Neuron (in vitro differentiated cells): ENCODE measurements around the gene PNCK.
"Not testable (repeated sequence)": the region's sequence is repeated elsewhere in the genome, so short reads cannot be mapped to it uniquely, and the experiment has no call there.

Experiments
- H2AFZ ChIP-seq: one replicate; pipeline ENCODE4 v1.6.1; 2013; ENCODE audit warnings: low read depth, mild to moderate bottlenecking, inconsistent platforms, low read length, moderate library complexity
- H3K27me3 ChIP-seq: one replicate; pipeline ENCODE4 v1.6.1; 2013; ENCODE audit warnings: low read length; ENCODE audit not compliant: insufficient read depth
- H3K36me3 ChIP-seq: one replicate; pipeline ENCODE4 v1.6.1; 2013; ENCODE audit warnings: low read length; ENCODE audit not compliant: insufficient read depth
- H3K4me1 ChIP-seq: one replicate; pipeline ENCODE4 v1.6.1; 2013; ENCODE audit warnings: low read length; ENCODE audit not compliant: insufficient read depth
- H3K4me3 ChIP-seq: 2 replicates; pipeline ENCODE4 v1.5.1; 2013; ENCODE audit warnings: mild to moderate bottlenecking, low read length, moderate library complexity
- H3K9me3 ChIP-seq: one replicate; pipeline ENCODE4 v1.6.1; 2013; ENCODE audit warnings: low read length

Gene PNCK

GRCh38 chrX:153694687-153695270 lies 21.2 kb upstream of the PNCK start:
- Histone ChIP-seq H3K4me3 (no peak overlapping the region), H3K27me3 (peaks cover 5% of the 10 kb centered on the region), H2AFZ (no peak overlapping the region), H3K4me1 (peaks cover 20% of the 10 kb centered on the region), H3K36me3 (peaks cover 23% of the 10 kb centered on the region), H3K9me3 (no peaks in the 10 kb centered on the region)

DNA sequence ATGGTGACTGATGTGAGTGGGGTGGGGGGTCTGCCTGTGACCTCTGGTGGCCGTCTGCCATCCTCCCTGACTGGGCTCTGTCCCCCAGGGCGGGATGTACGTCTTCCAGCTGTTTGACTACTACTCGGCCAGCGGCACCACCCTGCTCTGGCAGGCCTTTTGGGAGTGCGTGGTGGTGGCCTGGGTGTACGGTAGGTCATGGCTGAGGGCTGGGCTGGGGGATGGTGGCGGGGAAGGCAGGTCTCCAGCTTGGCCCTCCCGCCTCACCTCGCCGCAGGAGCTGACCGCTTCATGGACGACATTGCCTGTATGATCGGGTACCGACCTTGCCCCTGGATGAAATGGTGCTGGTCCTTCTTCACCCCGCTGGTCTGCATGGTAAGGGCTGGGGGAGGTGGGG lies 20.6 kb upstream of the PNCK start:
- H3K27me3 ChIP-seq, H3K4me3 ChIP-seq, H3K9me3 ChIP-seq, H2AFZ ChIP-seq: not testable (repeated sequence)
- H3K4me1 ChIP-seq, result peaks cover 22% of the 10 kb centered on the region
- peaks cover 23% of the 10 kb centered on the region for H3K36me3 ChIP-seq

- Histone ChIP-seq H3K4me3 (no peak overlapping the region), H3K9me3 (no peaks in the 10 kb centered on the region), H3K27me3 (peaks cover 5% of the 10 kb centered on the region), H3K36me3 (peaks cover 23% of the 10 kb centered on the region), H3K4me1 (peaks cover 22% of the 10 kb centered on the region), H2AFZ (no peak overlapping the region)
Measured at GRCh38 chrX:153693216-153694086, 19.8 kb upstream of the PNCK start.

GRCh38 chrX:153692611-153693156 lies 19.1 kb upstream of the PNCK start:
- H3K36me3 ChIP-seq, result peaks cover 23% of the 10 kb centered on the region
- no peak overlapping the region for H3K4me3 ChIP-seq
- H3K9me3 ChIP-seq, result no peaks in the 10 kb centered on the region
- H3K27me3 ChIP-seq, result peaks cover 3% of the 10 kb centered on the region
- no peak overlapping the region for H2AFZ ChIP-seq
- H3K4me1 ChIP-seq, result peaks cover 22% of the 10 kb centered on the region

GRCh38 chrX:153692003-153692402 lies 18.4 kb upstream of the PNCK start:
- Histone ChIP-seq H3K36me3 (peaks cover 23% of the 10 kb centered on the region), H3K9me3 (no peaks in the 10 kb centered on the region), H3K4me1 (peaks cover 22% of the 10 kb centered on the region), H3K4me3 (no peak overlapping the region), H2AFZ (no peak overlapping the region), H3K27me3 (peaks cover 3% of the 10 kb centered on the region)

GRCh38 chrX:153691032-153691827 lies 17.6 kb upstream of the PNCK start:
- H3K27me3 ChIP-seq, H3K4me3 ChIP-seq, H3K9me3 ChIP-seq, H2AFZ ChIP-seq: not testable (repeated sequence)
- peaks cover 30% of the 10 kb centered on the region for H3K4me1 ChIP-seq
- H3K36me3 ChIP-seq, result peaks cover 23% of the 10 kb centered on the region

DNA sequence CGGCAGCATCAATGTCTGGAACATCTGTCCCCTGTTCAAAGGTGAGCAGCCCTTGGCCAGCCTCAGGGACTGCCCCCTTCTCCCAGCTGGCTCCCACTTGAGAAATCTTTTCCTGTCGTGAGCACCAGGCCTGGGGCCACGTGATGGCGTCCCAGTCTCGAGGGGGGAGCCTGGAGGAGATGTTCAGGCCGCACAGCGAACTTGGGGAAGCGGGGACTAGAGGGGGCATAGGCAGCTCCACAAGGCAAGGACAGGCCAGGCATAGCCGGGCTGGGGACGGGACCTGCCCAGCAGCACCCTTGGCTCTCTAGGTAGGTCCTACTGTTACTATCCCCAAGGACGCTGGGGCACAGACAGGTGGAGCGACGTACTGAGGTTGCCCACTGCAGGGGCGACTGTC lies 16.9 kb upstream of the PNCK start:
- peaks cover 23% of the 10 kb centered on the region for H3K36me3 ChIP-seq
- no peaks in the 10 kb centered on the region for H3K9me3 ChIP-seq
- no peak overlapping the region for H2AFZ ChIP-seq
- H3K27me3 ChIP-seq, result peaks cover 3% of the 10 kb centered on the region
- peak overlapping the region; percentile 53 for H3K4me3 ChIP-seq
- peaks cover 37% of the 10 kb centered on the region for H3K4me1 ChIP-seq

DNA sequence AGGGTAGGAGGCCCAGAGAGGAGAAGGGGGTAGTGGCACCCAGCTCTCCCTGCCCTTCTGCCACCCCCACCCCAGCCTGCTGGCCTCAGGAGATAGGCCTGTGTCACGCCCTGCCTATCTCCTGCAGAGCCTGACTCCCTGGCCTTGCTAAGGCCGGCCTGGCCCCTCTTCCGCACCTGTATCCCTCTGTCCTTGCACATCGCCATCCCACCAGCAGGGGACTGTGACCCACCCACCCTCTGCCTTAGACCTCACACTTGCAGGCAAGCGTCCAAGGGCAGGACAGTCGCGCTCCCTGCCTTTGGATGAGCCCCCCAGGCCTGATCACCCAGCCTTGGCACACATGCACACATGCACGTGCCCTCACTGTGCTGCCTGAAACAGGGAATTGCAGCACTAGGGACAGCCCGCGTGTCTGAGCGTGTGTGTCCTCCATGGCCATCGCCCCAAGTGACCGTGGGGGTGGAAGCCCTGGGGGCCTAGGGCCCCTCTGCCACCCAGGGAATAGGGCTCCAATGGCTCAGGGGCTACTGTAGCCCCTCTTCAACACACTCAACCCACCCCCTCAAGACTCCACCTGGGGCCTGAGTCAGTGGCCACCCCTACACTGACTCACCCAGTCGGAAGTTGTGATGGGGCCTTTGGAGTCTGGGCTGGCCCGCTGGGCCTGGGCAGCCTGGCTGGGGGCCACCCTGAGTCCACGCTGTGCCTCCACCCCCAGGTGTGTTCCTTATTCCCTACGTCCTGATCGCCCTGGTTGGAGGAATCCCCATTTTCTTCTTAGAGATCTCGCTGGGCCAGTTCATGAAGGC lies 16.2 kb upstream of the PNCK start:
- H3K36me3 ChIP-seq, result peaks cover 23% of the 10 kb centered on the region
- peaks cover under 1% of the 10 kb centered on the region for H3K27me3 ChIP-seq
- no peak overlapping the region for H2AFZ ChIP-seq
- H3K4me1 ChIP-seq, result peaks cover 39% of the 10 kb centered on the region
- peak overlapping the region; percentile 53 for H3K4me3 ChIP-seq
- no peaks in the 10 kb centered on the region for H3K9me3 ChIP-seq

DNA sequence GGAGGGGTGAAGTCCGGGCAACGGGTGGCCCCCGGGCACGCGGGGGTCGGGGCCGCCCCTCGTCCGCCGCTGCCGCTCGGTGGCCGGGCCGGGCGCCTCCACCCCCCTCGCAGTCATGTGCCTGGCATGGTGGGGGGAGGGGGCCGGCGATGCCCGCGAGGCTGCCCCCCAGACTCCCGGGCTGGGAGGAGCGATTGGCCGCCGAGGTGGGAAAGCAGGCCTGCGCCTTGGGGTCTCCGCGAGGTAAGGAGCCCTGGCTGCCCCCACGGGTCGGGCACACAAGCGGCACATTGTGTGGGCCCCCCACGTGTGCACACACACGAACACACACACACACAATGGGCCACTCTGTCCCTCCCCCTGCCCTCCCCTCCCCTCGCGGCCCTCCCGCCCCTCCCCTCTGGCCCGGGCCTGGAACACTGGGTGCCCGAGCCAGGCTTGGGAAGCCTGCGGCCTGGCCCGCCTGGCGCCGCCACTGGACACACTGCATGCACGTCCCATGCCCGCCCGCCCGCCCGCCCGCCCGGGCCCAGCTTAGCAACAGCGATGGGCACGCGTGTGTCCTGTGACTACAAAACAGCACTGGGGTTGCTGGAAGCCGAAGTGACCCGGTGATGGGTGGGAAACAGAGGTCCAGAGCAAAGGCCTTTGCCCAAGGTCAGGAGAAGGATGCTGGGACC lies 15.4 kb upstream of the PNCK start:
- Histone ChIP-seq H3K36me3 (peaks cover 20% of the 10 kb centered on the region), H3K4me3 (peak overlapping the region; percentile 69), H3K9me3 (no peaks in the 10 kb centered on the region), H3K4me1 (peaks cover 42% of the 10 kb centered on the region), H2AFZ (no peak overlapping the region), H3K27me3 (no peaks in the 10 kb centered on the region)

DNA sequence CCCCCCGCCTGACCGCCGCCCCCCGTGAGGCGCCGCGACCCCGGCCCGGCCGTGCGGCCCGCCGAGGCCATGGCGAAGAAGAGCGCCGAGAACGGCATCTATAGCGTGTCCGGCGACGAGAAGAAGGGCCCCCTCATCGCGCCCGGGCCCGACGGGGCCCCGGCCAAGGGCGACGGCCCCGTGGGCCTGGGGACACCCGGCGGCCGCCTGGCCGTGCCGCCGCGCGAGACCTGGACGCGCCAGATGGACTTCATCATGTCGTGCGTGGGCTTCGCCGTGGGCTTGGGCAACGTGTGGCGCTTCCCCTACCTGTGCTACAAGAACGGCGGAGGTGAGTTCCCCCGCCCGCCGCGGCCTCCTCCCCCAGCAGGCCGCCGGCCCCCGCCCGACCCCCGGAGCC lies 14.9 kb upstream of the PNCK start:
- no peaks in the 10 kb centered on the region for H3K9me3 ChIP-seq
- H3K4me1 ChIP-seq, result peaks cover 47% of the 10 kb centered on the region
- no peak overlapping the region for H2AFZ ChIP-seq
- no peaks in the 10 kb centered on the region for H3K27me3 ChIP-seq
- H3K36me3 ChIP-seq, result peaks cover 17% of the 10 kb centered on the region
- H3K4me3 ChIP-seq, result peak overlapping the region; percentile 69

DNA sequence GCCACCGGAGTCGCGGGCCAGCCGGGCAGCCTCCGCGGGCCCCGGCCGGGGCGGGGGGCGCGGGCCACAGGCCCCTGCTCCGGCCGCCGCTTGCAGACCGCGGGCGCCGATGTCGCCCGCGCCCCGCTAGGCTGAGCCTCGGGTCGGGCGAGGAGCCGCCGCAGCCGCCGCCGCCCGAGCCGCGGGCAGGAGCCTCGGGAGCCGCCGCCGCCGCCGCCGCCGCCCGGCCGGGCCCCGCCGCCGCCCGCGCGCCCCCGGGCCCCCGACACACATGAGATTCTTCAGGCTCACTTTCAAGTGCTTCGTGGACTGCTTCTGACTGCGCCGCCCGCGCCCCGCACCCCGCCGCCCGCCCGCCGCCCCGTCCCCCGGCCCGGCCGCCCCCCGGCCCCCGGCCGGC lies 14.5 kb upstream of the PNCK start:
- Histone ChIP-seq H3K9me3 (no peaks in the 10 kb centered on the region), H3K4me1 (peaks cover 47% of the 10 kb centered on the region), H3K27me3 (no peaks in the 10 kb centered on the region), H3K36me3 (peaks cover 14% of the 10 kb centered on the region), H2AFZ (no peak overlapping the region), H3K4me3 (no peak overlapping the region)
